ENCODE data around the gene RAB11FIP3. TPM values are rescaled to one million over a fixed set of nuclear protein-coding genes. Genes with fewer than 3 reads are reported as not detected.

The RAB11FIP3 gene
- total and polyA plus RNA-seq, 8 donors: 6.7 to 102 (median 18.1) TPM

GRCh38 chr16:539901-540530 is 114.6 kb downstream of the RAB11FIP3 start:
- Histone ChIP-seq H3K27ac (no peak overlapping the region), H3K4me3 (no peak overlapping the region), H3K9me3 (no peaks in the 10 kb centered on the region), H3K27me3 (no peaks in the 10 kb centered on the region), H3K36me3 (peaks cover 16 to 88% (median 58%) of the 10 kb centered on the region in 4 donors), H3K4me1 (peaks cover 10 to 35% (median 24%) of the 10 kb centered on the region in 4 donors)
- intact Hi-C loops (cut with DNase I; ENCODE audit: low total_unique reads): no loop called here
- TF ChIP-seq EP300 (IDR thresholded peaks at IDR 0.05) (no peak), POLR2A (IDR thresholded peaks at IDR 0.05) (no peak), CTCF (IDR thresholded peaks at IDR 0.05) (no peak), POLR2AphosphoS5 (IDR thresholded peaks at IDR 0.05) (no peak)
- DNase-seq: no peak
- 87 to 95% (median 91%) methylated on average over 19 to 34 of the region's 34 CpGs for WGBS, 5 donors

- WGBS, 5 donors: 84 to 88% (median 86%) methylated on average over 9 to 29 of the region's 29 CpGs
- H3K27ac ChIP-seq: no peak overlapping the region
- peaks cover 16 to 80% (median 55%) of the 10 kb centered on the region in 4 donors for H3K36me3 ChIP-seq
- no peak overlapping the region for H3K4me3 ChIP-seq
- peaks cover 3 to 27% (median 17%) of the 10 kb centered on the region in 4 donors for H3K4me1 ChIP-seq
- H3K9me3 ChIP-seq: no peaks in the 10 kb centered on the region
- intact Hi-C loops (cut with DNase I; ENCODE audit: low total_unique reads): no loop called here
- no peaks in the 10 kb centered on the region for H3K27me3 ChIP-seq
- no peak for TF ChIP-seq EP300 (IDR thresholded peaks at IDR 0.05)
- no peak for TF ChIP-seq POLR2A (IDR thresholded peaks at IDR 0.05)
- TF ChIP-seq POLR2AphosphoS5 (IDR thresholded peaks at IDR 0.05): no peak
- no peak for TF ChIP-seq CTCF (IDR thresholded peaks at IDR 0.05)
- DNase-seq: no peak
Observed at GRCh38 chr16:540645-541340, 115.3 kb downstream of the RAB11FIP3 start.

- peak overlapping the region in 1 of 5 donors; percentile 31 for H3K27ac ChIP-seq
- peak; percentile 42 to 69 for DNase-seq
- H3K9me3 ChIP-seq: no peaks in the 10 kb centered on the region
- peaks cover 16 to 75% (median 49%) of the 10 kb centered on the region in 4 donors for H3K36me3 ChIP-seq
- peaks cover 0 to 33% (median 21%) of the 10 kb centered on the region in 4 donors for H3K4me1 ChIP-seq
- TF ChIP-seq CTCF (IDR thresholded peaks at IDR 0.05): no peak
- TF ChIP-seq POLR2A (IDR thresholded peaks at IDR 0.05): no peak
- no peak for TF ChIP-seq EP300 (IDR thresholded peaks at IDR 0.05)
- TF ChIP-seq POLR2AphosphoS5 (IDR thresholded peaks at IDR 0.05): no peak
- 64 to 82% (median 75%) methylated on average over 34 to 51 of the region's 51 CpGs for WGBS, 5 donors
- intact Hi-C loops (cut with DNase I; ENCODE audit: low total_unique reads): no loop called here
- no peak overlapping the region for H3K4me3 ChIP-seq
- H3K27me3 ChIP-seq: no peaks in the 10 kb centered on the region
Observed at GRCh38 chr16:543301-544164, 118.1 kb downstream of the RAB11FIP3 start.

GRCh38 chr16:544517-544916 is 119.1 kb downstream of the RAB11FIP3 start:
- no peaks in the 10 kb centered on the region for H3K27me3 ChIP-seq
- no peak overlapping the region for H3K4me3 ChIP-seq
- no peaks in the 10 kb centered on the region for H3K9me3 ChIP-seq
- peaks cover 26 to 76% (median 54%) of the 10 kb centered on the region in 4 donors for H3K36me3 ChIP-seq
- TF ChIP-seq POLR2A (IDR thresholded peaks at IDR 0.05) (no peak), POLR2AphosphoS5 (IDR thresholded peaks at IDR 0.05) (no peak), CTCF (IDR thresholded peaks at IDR 0.05) (no peak), EP300 (IDR thresholded peaks at IDR 0.05) (no peak)
- H3K4me1 ChIP-seq: peaks cover 0 to 33% (median 21%) of the 10 kb centered on the region in 4 donors
- H3K27ac ChIP-seq: no peak overlapping the region
- intact Hi-C loops (cut with DNase I; ENCODE audit: low total_unique reads): no loop called here
- no peak for DNase-seq
- WGBS, 5 donors: 91 to 96% (median 92%) methylated on average over 33 to 46 of the region's 46 CpGs

All from stomach (tissue), 9 donors.